Measurements from ENCODE around the gene RTCB.

GRCh38 chr22:32430352-32430751 lies 18.3 kb upstream of the RTCB start:
- TF ChIP-seq POLR2A (IDR thresholded peaks at IDR 0.05; ENCODE audit: low read depth, low read length): no peak
- TF ChIP-seq POLR2AphosphoS5 (IDR thresholded peaks at IDR 0.05; ENCODE audit: low read depth, low read length): no peak
- no peak for TF ChIP-seq TAF1 (IDR thresholded peaks at IDR 0.05; ENCODE audit: borderline replicate concordance, low read depth, low read length)
